HG02938 (cell line): ENCODE data around the gene TRAK1.
"Not testable (repeated sequence)": the region's sequence is repeated elsewhere in the genome, so short reads cannot be mapped to it uniquely, and the experiment has no call there.

Experiments used
- ATAC-seq: cut with Tn5 transposase; IDR thresholded peaks from one replicate; pipeline ENCODE4 v1.9.1; 2021; ENCODE audit warnings: mild to moderate bottlenecking, moderate library complexity; ENCODE audit not compliant: unreplicated experiment

Gene TRAK1

DNA sequence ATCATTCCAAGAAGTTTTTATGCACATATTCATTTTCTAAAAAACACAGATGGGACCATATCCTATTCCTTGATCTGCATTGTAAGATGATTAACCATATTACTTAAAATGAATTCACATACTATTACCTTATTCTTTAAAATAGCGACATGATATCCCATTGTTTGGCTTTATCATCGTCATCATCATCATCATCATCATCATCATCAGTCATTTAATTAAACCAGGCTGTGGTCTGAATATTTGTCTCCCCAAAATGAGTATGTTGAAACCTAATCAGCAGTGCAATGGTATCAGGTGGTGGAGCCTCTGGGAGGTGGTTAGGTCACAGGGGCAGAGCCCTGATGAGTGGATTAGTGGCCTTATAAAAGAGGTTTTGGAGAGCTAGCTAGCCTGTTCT is 4.4 kb downstream of the TRAK1 start:
- no peak for ATAC-seq

DNA sequence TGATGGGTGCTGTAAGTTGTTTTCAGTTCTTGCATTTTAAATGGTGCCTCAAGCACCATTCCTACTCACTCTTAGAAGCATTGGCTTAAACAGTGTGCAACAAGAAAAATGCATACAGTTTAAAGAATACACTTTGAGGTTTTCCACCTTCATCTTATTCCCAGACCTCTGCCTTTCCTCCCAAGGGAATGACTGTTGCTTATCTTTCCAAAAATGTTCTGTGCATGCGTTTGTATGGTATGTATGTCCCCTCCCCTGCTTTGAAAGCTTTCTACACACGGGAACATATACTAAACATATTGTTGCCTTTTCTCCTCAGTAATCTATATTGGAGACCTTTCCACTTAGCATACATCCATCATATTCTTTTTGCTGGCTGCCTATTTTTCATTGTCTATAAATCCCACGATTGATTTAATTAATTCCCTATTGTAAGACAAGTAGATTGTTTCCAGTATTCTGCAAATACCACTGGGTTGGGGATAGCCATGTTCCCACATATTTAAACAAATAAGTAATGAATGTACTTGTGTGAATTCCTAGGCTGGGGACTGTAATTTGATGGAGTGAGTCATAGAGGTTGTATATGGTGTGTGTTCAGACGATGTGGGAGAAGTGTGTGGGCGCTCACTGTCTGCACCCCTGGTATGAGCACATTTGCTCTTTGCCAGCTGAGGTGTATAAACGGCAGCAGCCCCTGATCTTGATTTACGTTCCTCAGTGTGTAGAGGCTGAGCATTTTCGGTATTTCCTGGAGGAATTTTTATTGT is 5.8 kb downstream of the TRAK1 start:
- ATAC-seq, result no peak

DNA sequence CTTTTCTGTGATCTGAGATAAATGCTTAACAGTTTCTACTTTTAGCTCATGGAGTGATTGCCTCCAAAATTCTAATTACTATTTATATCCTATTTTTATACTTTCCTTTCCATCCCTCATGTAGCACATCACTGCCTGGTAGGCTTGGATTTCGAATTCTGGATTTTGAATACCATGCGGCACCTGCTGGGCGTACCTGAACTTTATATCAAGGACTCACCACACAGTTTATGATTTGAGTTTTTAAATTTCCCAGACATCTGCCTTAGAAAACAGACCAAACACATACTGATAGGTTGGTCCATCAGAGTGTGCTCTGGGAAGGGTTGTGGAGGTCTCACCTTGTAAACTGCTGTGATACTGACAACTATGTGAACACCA is 6.4 kb downstream of the TRAK1 start:
- ATAC-seq, result no peak

DNA sequence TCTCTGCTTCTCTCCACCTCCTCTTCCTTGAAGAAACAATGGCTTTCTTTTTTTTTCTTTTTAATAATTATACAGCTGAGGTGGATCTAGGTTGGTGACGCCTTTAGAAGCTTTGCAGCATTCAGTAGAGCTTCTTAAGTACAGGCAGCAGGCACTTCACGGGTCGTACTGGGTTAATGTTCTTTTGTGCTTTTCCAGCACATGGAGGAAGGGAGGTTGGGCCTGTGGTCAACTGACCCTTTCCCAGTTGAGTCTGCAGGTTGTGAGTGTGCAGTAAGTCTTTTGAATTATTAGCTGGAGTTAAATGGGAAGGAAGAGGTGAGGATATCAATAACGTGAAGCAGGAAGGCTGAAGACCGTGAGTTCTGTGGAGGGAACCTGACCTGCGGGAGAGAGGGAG is 7.0 kb downstream of the TRAK1 start:
- ATAC-seq, result no peak

DNA sequence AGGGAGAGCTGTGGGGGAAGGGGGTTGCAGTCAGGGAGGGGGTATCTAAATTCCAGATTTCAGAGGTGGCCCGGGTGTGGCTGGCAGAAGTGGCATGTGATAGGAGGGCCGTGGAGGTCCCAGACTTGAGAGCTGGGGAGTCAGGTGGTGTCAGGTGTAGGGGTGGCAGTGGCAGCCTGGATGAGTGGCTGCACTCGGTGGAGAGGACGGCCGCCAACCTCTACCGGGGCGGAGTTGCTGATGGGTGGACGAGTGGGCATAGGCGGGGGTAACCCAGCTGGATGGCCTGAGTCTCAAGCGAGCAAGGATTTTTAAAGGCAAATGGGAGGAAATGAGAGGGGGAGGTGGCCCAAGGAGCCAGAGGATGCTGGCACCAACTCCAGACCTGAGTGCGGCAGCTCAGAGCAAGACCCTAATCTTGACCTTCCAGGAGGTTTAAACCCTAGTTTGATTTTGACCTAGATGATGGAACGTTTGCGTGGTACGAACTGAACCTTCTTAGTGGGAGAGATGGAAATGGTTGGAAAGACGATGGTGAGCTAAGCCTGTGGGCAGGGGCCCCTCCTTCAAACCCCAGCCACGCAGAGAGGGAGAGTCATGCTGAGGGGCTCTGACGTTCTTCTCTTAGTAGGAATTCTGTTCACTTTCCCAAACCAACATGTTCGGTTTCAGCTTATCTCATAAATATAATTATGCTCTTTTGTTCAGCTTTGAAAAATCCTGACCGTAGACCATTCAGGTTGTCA is 8.0 kb downstream of the TRAK1 start:
- no peak for ATAC-seq

DNA sequence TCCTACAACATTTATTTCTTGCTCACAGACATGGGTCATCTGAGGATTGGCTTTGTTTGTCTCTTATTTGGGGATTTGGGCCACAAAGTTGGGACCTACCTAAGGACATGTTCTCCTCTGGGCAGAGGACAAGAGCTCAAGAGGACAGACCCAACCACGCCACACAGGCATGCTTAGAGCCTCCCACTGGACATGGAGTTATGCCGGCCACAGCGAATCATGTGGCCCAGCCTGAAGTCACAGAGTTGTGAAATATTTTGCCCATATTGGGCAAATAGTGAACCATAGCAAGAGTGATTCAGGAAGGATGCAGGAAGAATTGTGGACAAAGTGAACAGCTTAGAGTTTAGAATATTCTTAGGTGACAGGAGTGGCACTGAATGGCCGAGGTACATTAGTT is 9.9 kb downstream of the TRAK1 start:
- no peak for ATAC-seq

DNA sequence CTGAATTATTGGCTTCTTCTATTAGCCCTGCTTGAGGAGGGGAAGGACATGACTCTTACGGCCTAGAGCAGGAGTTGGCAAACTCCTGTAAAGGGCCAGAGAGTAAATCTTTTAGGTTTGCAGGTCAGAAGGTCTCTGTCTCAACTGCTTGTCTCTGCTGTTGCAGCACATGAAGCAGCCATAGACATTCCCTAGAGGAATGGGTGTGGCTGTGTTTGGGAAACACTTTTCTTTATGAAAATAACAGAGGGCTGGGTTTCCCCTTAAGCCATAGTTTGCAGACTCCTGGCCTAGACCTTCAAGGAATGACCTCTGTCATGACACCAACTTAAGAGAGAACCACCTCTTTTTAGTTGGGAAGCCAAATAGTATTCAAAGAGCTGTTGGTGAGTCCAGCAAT is 10.3 kb downstream of the TRAK1 start:
- no peak for ATAC-seq

DNA sequence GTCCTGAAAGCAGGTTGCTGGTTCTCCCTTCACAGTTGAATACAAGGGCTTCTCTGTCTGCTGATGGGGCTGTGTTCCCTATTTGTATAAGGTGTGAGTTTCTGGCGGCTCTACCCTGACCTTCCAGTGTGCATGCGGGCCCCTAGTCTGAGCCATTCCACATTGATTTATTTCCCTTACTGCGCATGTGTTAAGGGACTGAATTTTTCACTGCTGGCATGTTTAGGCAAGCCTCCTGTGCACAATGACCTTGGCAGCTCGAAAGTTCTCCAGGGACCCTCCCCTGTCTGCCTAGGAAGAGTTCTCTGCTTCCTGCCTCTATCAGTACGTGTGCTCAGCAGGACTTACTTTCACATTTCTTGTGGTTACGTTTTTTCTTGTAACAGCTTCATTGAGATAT is 11.4 kb downstream of the TRAK1 start:
- no peak for ATAC-seq

DNA sequence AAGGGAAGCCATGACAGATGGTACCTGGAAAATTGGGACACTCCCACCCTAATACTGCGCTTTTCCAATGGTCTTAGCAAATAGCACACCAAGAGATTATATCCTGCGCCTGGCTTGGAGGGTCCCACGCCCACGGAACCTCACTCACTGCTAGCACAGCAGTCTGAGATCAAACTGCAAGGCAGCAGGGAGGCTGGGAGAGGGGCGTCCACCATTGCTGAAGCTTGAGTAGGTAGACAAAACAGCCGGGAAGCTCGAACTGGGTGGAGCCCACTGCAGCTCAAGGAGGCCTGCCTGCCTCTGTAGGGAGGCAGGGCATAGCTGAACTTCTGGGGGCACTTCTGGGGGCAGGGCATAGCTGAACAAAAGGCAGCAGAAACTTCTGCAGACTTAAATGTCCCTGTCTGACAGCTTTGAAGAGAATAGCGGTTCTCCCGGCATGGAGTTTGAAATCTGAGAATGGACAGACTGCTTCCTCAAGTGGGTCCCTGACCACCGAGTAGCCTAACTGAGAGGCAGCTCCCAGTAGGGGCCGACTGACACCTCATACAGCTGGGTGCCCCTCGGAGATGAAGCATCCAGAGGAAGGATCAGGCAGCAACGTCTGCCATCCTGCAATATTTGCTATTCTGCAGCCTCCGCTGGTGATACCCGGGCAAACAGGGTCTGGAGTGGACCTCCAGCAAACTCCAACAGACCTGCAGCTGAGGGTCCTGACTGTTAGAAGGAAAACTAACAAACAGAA is 12.9 kb downstream of the TRAK1 start:
- ATAC-seq, result not testable (repeated sequence)

DNA sequence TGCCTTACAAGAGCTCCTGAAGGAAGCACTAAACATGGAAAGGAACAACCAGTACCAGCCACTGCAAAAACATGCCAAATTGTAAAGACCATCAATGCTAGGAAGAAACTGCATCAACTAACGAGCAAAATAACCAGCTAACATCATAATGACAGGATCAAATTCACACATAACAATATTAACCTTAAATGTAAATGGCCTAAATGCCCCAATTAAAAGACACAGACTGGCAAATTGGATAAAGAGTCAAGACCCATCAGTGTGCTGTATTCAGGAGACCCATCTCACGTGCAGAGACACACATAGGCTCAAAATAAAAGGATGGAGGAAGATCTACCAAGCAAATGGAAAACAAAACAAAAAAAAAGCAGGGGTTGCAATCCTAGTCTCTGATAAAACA is 14.8 kb downstream of the TRAK1 start:
- ATAC-seq, result not testable (repeated sequence)

DNA sequence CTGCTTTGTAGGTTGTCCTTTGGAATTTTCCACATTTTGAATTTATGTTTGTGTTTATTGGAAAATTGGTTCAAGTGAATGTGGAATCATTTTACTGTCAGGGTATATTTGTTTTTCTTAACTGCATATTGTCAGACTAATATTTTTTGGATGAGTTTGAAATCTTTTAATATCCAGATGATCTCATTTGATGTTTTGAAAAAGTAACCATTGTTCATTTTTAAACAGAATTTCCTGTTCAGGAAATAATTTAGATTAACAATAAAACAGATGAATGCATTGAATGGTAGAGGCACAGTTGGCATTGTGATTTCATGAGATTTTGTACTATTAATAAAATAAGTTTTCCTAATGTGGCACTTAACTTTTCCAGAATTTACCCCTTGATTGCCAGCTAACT is 15.5 kb downstream of the TRAK1 start:
- no peak for ATAC-seq

DNA sequence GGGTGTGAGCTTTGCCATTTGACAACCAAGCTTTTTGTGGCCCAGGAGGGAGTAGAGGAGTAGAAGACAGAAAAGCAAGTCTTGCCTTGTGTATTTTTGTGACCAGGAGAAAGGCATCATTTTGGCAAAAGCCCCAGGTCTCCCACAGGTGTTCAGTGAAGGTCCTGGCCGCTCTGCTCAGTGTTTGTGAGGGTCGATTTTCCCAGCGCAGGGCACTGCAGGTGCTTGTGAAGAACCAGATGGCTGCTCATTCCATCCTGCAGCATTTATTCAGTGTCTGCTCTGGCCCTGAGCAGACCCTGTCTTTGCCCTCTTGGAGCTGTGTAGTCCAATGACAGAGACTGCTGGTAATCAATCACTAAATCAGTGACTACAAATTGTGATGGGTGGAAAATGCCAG is 19.5 kb downstream of the TRAK1 start:
- ATAC-seq, result no peak

DNA sequence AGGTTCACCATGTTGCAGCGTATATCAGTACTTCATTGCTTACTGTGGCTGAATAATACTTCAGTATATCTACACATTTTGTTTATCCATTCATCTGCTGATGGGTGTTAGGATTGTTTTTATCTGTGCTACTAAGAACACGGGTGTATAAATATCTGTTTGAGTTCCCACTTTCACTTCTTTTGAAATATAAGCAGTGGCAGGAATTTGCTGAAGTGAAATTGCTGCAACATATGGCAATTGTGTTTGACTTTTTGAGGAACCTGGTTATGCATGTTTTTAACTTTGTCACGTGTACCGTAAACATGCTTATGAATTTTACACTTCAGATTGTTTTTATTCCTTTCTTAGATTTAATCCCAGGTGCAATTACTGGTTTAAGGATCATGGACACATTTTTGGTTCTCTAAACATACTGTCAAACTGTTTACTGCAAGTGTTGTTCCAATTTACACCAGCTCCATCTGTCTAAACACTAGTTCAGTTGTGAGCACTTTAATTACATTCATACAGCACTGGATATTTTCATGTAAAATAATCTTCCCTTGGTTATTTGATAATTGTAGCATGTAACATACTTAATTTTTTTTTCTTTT is 23.1 kb downstream of the TRAK1 start:
- ATAC-seq, result no peak

DNA sequence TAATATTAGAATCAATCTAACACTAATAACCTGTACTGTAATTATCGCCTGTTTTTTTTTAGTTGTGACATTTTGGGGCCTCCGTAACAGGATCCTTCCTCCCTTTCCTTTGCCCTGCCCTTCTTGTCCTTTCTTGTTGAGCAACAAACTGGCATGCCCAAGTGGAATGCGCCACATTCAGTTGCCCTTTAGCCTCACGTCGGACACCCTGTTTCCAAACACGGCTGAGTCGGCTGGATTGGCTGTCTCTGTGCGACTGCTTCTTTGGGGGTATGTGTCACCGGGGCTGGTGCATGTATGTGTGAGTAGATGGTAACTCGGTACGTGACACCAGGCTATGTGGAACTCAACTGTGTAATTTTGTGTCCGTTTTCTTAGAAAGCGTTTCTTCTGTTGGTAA is 24.1 kb downstream of the TRAK1 start:
- ATAC-seq, result no peak

DNA sequence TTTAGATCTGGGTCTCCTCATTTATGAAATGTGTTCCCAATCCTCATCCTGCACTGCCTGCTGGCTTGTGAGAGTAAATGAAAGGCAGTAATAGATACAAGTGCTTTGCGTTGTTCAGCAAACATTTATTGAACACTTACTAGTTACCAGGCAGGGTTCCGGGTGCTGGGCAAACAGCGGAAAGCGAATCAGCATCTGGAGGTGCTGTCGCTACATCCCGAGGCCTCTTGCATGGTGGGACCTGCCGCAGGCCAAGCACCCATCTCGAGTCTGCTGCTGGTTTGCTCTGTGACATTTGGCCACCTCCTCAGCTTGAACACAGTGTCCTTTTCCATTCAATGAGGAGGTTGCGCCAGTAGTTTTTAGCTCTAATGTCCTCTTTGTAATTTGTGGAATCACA is 24.8 kb downstream of the TRAK1 start:
- no peak for ATAC-seq

DNA sequence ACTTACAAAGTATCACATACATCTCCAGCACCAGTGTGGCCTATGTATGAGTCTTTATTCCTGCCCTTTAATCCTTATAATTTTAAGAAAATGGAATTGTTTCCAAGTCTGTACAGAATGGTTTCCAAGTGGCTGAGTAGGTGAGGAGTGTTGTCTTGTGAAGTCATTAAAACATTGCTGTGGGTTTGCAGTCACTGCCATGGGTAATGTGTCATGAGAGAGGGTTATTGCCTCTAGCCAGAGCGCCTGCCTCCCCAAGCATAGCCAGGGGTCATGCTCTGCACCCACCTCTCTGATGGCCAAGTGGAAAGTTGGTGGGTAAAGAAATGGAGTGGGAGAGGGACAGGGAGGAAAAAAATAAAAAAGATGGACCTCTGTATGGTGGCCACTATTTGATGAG is 25.3 kb downstream of the TRAK1 start:
- no peak for ATAC-seq

DNA sequence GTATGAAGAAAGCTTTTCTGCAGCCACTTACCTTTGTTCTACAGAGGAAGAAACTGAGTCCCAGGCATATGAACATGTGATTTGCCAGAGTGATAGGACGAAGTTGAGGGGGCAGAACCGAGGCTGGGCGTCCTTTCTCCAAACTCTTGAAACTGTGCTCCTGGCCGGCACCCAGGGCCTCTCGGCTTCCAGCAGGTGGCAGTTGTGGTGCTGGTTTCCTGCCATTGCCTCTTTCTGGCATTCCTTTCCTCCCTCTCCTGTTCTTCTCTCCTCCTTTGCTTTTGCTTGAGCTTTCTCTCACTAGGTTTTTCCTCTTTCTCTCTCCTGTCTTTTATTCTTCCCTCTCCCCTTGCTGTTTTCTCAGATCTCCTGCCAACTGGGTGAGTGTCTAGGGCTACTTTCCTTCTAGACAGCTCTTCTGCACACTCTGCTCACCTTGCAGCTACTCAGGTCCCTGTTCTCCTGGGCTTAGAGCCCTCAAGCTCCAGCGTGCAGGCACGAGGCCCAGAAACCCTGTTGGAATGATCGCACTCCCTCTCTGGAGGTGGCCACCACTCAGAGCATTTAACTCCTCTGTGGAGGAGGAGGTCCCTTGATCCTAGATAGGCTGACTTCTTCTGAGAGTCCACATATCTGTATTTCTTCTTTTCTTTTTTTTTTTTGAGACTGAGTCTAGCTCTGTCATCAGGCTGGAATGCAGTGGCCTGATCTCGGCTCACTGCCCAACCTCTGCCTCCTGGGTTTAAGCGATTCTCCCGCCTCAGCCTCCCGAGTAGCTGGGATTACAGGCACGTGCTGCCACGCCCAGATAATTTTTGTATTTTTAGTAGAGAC is 26.2 kb downstream of the TRAK1 start:
- ATAC-seq, result no peak

DNA sequence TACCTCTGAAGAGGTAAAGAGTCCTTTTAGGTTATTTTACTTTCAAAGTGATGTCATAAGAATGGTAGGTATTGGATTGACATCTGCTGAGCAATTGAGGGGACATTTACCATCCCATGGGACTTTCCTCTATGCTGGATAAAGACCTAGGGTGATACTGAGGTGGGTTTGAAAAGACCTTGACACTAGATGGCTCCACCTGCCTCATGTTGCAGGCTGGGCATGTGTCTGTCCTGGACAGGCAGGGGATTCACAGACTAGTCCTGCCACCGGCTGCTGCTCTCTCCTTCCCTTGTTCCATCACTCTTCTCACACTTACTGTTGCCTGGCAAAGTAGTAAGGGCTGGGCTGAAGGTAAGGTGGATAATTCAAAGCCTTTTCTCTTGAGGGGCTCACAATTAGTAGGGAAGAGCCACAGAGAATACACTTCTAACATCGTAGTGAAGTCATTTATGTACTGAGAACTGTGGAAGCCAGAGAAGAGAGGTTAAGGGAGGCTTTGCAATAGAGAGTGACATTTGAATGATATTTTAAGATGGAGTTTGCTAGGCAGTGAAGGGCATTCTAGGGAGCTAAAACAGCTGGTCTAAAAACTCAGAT is 27.7 kb downstream of the TRAK1 start:
- ATAC-seq, result peak; percentile 52

DNA sequence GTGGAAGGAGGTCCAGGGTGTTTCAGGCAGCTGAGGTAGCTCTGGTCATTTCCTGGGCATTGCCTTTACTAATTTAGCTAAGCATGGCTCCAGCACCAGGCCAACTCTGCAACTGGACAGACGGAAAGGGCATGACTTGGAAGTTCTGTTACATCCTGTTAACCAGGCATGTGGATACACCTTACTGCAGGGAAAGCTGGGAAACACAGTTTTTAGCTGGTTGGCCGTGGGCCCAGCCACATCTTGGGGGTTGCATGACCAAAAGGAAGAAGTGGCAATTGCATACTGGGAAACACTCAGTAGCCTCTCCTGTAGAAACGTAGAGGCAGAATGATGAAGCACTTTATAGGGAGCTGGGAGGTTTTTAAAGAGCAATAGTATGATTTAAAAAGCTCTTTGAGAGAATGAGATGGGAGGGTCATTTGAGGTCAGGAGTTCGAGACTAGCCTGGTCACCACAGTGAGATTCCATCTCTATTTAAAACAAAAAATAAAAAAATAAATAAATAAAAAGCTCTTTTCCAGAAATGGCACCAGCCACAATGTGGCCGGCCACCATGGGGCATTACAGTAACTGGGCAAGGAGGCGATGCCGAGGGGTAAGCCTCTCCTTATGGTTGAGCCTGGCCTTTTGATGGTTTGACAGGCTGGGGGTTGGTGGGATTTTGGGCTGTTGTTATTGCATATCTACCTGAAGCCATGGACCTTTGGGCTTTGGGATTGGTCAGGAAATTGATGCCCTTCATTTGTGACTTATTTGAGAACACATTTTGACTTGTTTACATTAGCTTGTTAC is 28.6 kb downstream of the TRAK1 start:
- no peak for ATAC-seq
